MM.1S (cell line): Measurements from ENCODE around the gene UBE2D2.

Experiments used
- EZH2 ChIP-seq: fragments of 300-600 bp; sonication (generic); optimal IDR thresholded peaks from 2 replicates; pipeline ENCODE3; 2017; ENCODE audit warnings: low read depth, mild to moderate bottlenecking, antibody characterized with exemption, low read length, mixed read lengths
- EZH2phosphoT487 ChIP-seq: fragments of 300-600 bp; sonication (generic); IDR thresholded peaks from 2 replicates; pipeline ENCODE4 v1.6.1; 2018; ENCODE audit warnings: antibody characterized with exemption, low read length
- TF ChIP-seq, protein P1 (sequence below): fragments of 300-600 bp; sonication (generic); IDR thresholded peaks from 2 replicates; pipeline ENCODE4 v1.5.1; 2016; ENCODE audit warnings: antibody characterized with exemption, low read length, mixed read lengths

DNA sequence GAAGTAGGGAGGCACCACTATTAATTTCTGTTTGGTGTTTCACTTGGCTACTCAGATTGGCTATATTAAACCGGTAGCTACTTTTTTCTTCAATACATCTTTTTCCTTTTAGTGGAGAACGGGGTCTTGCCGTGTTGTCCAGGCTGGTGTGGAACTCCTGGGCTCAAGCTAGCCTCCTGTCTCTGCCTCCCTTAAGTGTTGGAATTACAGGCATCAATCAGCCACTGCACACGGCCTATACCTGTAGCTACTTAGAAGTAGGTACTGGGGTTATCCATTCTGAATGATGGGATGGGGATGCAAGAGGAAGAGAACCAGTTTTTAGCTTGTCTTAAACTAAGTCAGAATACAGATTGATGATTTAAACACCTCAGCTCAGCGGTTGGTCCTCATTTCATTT lies 1.7 kb downstream of the UBE2D2 start:
- TF ChIP-seq, protein P1, sequence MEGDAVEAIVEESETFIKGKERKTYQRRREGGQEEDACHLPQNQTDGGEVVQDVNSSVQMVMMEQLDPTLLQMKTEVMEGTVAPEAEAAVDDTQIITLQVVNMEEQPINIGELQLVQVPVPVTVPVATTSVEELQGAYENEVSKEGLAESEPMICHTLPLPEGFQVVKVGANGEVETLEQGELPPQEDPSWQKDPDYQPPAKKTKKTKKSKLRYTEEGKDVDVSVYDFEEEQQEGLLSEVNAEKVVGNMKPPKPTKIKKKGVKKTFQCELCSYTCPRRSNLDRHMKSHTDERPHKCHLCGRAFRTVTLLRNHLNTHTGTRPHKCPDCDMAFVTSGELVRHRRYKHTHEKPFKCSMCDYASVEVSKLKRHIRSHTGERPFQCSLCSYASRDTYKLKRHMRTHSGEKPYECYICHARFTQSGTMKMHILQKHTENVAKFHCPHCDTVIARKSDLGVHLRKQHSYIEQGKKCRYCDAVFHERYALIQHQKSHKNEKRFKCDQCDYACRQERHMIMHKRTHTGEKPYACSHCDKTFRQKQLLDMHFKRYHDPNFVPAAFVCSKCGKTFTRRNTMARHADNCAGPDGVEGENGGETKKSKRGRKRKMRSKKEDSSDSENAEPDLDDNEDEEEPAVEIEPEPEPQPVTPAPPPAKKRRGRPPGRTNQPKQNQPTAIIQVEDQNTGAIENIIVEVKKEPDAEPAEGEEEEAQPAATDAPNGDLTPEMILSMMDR, result no peak
- TF ChIP-seq EZH2phosphoT487, result no peak
- no peak for TF ChIP-seq EZH2
